ENCODE measurements around the gene MT2A. TPM values are rescaled to one million over a fixed set of nuclear protein-coding genes. Genes with fewer than 3 reads are reported as not detected.
"Not testable (repeated sequence)": the region's sequence is repeated elsewhere in the genome, so short reads cannot be mapped to it uniquely, and the experiment has no call there.

The MT2A gene
- total RNA-seq, 4 donors from 2014 or later = 0.69 to 152 (median 17.4) TPM

DNA sequence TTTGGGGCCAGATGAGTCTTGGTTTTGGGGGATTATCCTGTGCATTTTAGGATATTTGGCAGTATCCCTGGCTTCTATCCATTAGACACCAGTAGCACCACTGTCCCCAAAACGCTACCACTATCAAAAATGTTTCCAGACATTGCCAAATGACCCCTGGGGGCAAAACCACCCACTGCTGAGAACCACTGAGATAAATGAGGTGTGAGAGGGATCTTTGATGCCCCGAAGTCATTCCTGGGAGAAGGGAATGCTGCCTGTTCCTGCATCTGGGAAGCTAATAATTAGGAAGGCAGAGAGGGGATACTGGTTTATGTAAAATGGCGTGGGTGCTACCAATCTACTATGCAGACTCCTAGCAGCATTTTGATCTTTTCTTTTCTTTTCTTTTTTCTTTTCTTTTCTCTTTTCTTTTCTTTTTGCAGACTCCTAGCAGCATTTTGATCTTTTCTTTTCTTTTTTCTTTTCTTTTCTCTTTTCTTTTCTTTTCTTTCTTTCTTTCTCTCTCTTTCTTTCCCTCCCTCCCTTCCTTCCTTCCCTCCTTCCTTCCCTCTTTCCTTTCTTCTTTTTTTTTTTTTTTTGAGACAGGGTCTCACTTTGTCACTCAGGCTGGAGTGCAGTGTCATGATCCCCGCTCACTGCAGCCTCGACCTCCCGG is 27.9 kb upstream of the MT2A start:
- Histone ChIP-seq H3K27ac (no peak overlapping the region), H3K27me3 (no peaks in the 10 kb centered on the region), H3K9me3 (no peaks in the 10 kb centered on the region), H3K36me3 (no peaks in the 10 kb centered on the region), H3K4me1 (no peaks in the 10 kb centered on the region), H3K4me3 (no peak overlapping the region)
- DNase-seq = no peak
- intact Hi-C loops (cut with DNase I; ENCODE audit: low total_unique reads) = no loop called here
- TF ChIP-seq, protein P1, sequence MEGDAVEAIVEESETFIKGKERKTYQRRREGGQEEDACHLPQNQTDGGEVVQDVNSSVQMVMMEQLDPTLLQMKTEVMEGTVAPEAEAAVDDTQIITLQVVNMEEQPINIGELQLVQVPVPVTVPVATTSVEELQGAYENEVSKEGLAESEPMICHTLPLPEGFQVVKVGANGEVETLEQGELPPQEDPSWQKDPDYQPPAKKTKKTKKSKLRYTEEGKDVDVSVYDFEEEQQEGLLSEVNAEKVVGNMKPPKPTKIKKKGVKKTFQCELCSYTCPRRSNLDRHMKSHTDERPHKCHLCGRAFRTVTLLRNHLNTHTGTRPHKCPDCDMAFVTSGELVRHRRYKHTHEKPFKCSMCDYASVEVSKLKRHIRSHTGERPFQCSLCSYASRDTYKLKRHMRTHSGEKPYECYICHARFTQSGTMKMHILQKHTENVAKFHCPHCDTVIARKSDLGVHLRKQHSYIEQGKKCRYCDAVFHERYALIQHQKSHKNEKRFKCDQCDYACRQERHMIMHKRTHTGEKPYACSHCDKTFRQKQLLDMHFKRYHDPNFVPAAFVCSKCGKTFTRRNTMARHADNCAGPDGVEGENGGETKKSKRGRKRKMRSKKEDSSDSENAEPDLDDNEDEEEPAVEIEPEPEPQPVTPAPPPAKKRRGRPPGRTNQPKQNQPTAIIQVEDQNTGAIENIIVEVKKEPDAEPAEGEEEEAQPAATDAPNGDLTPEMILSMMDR (IDR thresholded peaks at IDR 0.05) = no peak
- no peak for TF ChIP-seq POLR2A (IDR thresholded peaks at IDR 0.05)

DNA sequence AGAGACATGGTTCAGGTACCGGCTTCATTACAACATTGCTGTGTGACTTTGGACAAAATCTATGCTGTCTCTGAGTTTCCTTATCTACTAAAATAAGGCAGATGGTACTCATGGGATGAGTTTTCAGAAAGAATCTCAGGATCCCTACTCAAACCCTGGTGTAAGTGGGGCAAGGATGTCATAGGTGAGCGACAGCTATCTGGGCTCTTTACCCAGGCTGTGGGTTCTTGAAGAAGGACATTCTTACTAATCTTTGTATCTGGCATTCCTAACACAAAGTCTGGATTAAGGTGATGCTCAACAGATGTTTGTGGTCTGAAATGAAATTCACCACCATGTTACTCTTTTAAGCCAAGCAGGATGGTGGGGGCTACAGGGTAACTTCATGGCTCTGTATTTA is 25.5 kb upstream of the MT2A start:
- H3K4me1 ChIP-seq; DNase-seq; H3K27ac ChIP-seq; H3K36me3 ChIP-seq; H3K9me3 ChIP-seq; H3K27me3 ChIP-seq; intact Hi-C loops (cut with DNase I; ENCODE audit: low total_unique reads); H3K4me3 ChIP-seq: not testable (repeated sequence)

GRCh38 chr16:56583351-56584168 is 24.8 kb upstream of the MT2A start:
- Histone ChIP-seq H3K4me1 (no peaks in the 10 kb centered on the region), H3K4me3 (no peak overlapping the region), H3K27me3 (no peaks in the 10 kb centered on the region), H3K27ac (no peak overlapping the region), H3K9me3 (no peaks in the 10 kb centered on the region), H3K36me3 (no peaks in the 10 kb centered on the region)
- TF ChIP-seq, protein P1 (IDR thresholded peaks at IDR 0.05) = no peak
- no peak for TF ChIP-seq POLR2A (IDR thresholded peaks at IDR 0.05)
- intact Hi-C loops (cut with DNase I; ENCODE audit: low total_unique reads) = no loop called here
- no peak for DNase-seq

- Histone ChIP-seq H3K9me3 (no peaks in the 10 kb centered on the region), H3K27ac (no peak overlapping the region), H3K4me3 (no peak overlapping the region), H3K4me1 (peaks cover 0 to 3% of the 10 kb centered on the region in 2 donors), H3K27me3 (no peaks in the 10 kb centered on the region), H3K36me3 (no peaks in the 10 kb centered on the region)
- TF ChIP-seq, protein P1 (IDR thresholded peaks at IDR 0.05) = no peak
- no peak for TF ChIP-seq POLR2A (IDR thresholded peaks at IDR 0.05)
- no peak for DNase-seq
- intact Hi-C loops (cut with DNase I; ENCODE audit: low total_unique reads) = no loop called here
Observed at GRCh38 chr16:56584276-56584675, 24.1 kb upstream of the MT2A start.

- Histone ChIP-seq H3K27me3 (no peaks in the 10 kb centered on the region), H3K4me3 (no peak overlapping the region), H3K9me3 (no peaks in the 10 kb centered on the region), H3K4me1 (peaks cover 0 to 8% of the 10 kb centered on the region in 2 donors), H3K36me3 (no peaks in the 10 kb centered on the region), H3K27ac (no peak overlapping the region)
- TF ChIP-seq POLR2A (IDR thresholded peaks at IDR 0.05) = no peak
- TF ChIP-seq, protein P1 (IDR thresholded peaks at IDR 0.05) = no peak
- no peak for DNase-seq
- intact Hi-C loops (cut with DNase I; ENCODE audit: low total_unique reads) = no loop called here
Observed at GRCh38 chr16:56588781-56589140, 19.6 kb upstream of the MT2A start.
